ENCODE data around the gene PNN. TPM values are rescaled to one million over a fixed set of nuclear protein-coding genes. Genes with fewer than 3 reads are reported as not detected.
A peak's percentile ranks its signal among the peaks of the same experiment; 100 is the strongest.
"Not testable (repeated sequence)": the region's sequence is repeated elsewhere in the genome, so short reads cannot be mapped to it uniquely, and the experiment has no call there.

PNN gene
- total RNA-seq, 1 donor from 2014 or later: 78.1 TPM

DNA sequence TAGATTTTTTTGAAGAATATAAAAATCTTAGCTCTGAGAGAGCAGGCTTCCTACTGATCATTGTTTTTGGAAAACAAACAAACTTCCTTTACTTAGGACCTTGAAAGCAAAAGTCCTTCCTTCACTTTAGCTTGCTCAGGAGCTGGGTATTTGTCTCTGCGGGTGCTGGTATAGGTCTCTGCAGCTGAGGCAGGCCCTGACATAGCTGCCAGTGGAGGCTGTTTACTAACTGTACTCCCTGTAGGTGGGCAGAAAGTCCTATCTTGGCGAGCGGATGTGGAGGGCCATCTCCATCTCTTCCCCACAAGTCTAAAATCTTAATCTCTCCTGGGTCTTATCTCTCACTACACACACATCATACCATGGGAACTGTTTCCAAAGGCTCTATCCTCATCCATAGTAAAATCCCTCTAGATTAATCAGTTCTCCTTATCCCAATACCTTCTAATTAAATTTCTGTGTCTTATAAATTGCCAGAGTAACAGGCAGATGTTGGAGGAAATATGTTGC is 54.6 kb downstream of the PNN start:
- H3K4me3 ChIP-seq (ENCODE audit: insufficient read depth, low read depth, low read length): no peak overlapping the region
- H2AFZ ChIP-seq (ENCODE audit: low read depth, low read length): peak overlapping the region; percentile 21
- Mint-ChIP-seq H3K27me3 (ENCODE audit: low read depth, unreplicated experiment) (no peaks in the 10 kb centered on the region), H3K4me3 (ENCODE audit: unreplicated experiment) (no peak overlapping the region), H3K4me1 (ENCODE audit: low read depth, unreplicated experiment) (peaks cover 11% of the 10 kb centered on the region), H3K27ac (ENCODE audit: unreplicated experiment) (peak overlapping the region; percentile 42), H3K9me3 (ENCODE audit: unreplicated experiment) (no peaks in the 10 kb centered on the region), H3K36me3 (ENCODE audit: low read depth, unreplicated experiment) (no peaks in the 10 kb centered on the region)
- FAIRE-seq (peak; percentile 5), DNase-seq (ENCODE audit: low read depth) (no peak)
- H4K20me1 ChIP-seq (ENCODE audit: insufficient read depth, low read length): no peaks in the 10 kb centered on the region
- H3K4me1 ChIP-seq (ENCODE audit: insufficient read depth, low read length): peaks cover 17% of the 10 kb centered on the region
- TF ChIP-seq EZH2 (IDR thresholded peaks at IDR 0.05; ENCODE audit: insufficient read depth, low read length): no peak
- no peaks in the 10 kb centered on the region for H3K79me2 ChIP-seq (ENCODE audit: insufficient read depth, low read length)
- peak overlapping the region; percentile 40 for H3K9ac ChIP-seq (ENCODE audit: low read length)
- no peaks in the 10 kb centered on the region for H3K36me3 ChIP-seq (ENCODE audit: insufficient read depth, low read length)
- H3K4me2 ChIP-seq (ENCODE audit: low read length): peak overlapping the region; percentile 26
- no peaks in the 10 kb centered on the region for H3K27me3 ChIP-seq (ENCODE audit: insufficient read depth, low read length)
- peak overlapping the region; percentile 73 for H3K27ac ChIP-seq (ENCODE audit: low read depth, low read length)
- no peaks in the 10 kb centered on the region for H3K9me3 ChIP-seq (ENCODE audit: insufficient read depth, low read depth, low read length)

DNA sequence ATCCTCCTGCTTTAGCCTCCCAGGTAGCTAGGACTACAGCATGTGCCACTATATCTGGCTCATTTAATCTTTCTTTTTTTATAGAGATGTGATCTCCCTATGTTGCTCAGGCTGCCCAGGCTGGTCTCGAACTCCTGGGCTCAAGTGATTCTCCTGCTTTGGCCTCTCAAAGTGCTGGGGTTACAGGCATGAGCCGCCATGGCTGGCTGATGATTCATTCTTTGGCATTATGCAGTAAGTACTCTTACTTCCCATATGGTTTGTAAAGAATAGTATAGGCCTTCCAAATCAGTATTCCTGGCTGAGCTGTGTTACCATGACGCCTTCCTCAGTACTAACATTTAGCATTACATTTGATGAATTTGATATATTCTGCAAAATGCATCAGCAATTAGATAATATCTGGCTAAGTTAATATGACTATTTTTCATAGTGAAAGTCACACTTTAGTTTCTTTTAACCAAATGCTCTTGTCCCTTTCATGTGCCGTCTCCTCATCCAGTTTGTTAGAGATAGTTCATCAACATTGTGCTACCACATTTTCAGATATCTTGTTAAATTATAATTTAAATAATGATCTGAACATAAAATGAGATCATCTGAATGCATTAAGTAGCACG is 55.5 kb downstream of the PNN start:
- Histone ChIP-seq H3K27me3 (ENCODE audit: insufficient read depth, low read length) (no peaks in the 10 kb centered on the region), H3K9ac (ENCODE audit: low read length) (no peak overlapping the region), H3K4me2 (ENCODE audit: low read length) (no peak overlapping the region), H3K4me3 (ENCODE audit: insufficient read depth, low read depth, low read length) (no peak overlapping the region), H3K79me2 (ENCODE audit: insufficient read depth, low read length) (no peaks in the 10 kb centered on the region), H3K36me3 (ENCODE audit: insufficient read depth, low read length) (no peaks in the 10 kb centered on the region), H4K20me1 (ENCODE audit: insufficient read depth, low read length) (no peaks in the 10 kb centered on the region), H3K9me3 (ENCODE audit: insufficient read depth, low read depth, low read length) (no peaks in the 10 kb centered on the region), H3K4me1 (ENCODE audit: insufficient read depth, low read length) (peaks cover 17% of the 10 kb centered on the region), H2AFZ (ENCODE audit: low read depth, low read length) (no peak overlapping the region), H3K27ac (ENCODE audit: low read depth, low read length) (no peak overlapping the region)
- no peak for TF ChIP-seq EZH2 (IDR thresholded peaks at IDR 0.05; ENCODE audit: insufficient read depth, low read length)
- TF ChIP-seq, protein P1, sequence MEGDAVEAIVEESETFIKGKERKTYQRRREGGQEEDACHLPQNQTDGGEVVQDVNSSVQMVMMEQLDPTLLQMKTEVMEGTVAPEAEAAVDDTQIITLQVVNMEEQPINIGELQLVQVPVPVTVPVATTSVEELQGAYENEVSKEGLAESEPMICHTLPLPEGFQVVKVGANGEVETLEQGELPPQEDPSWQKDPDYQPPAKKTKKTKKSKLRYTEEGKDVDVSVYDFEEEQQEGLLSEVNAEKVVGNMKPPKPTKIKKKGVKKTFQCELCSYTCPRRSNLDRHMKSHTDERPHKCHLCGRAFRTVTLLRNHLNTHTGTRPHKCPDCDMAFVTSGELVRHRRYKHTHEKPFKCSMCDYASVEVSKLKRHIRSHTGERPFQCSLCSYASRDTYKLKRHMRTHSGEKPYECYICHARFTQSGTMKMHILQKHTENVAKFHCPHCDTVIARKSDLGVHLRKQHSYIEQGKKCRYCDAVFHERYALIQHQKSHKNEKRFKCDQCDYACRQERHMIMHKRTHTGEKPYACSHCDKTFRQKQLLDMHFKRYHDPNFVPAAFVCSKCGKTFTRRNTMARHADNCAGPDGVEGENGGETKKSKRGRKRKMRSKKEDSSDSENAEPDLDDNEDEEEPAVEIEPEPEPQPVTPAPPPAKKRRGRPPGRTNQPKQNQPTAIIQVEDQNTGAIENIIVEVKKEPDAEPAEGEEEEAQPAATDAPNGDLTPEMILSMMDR (IDR thresholded peaks at IDR 0.05; ENCODE audit: insufficient read depth, low read depth, low read length): no peak
- H3K27me3 Mint-ChIP-seq (ENCODE audit: low read depth, unreplicated experiment): no peaks in the 10 kb centered on the region
- H3K4me3 Mint-ChIP-seq (ENCODE audit: unreplicated experiment): no peak overlapping the region
- DNase-seq (ENCODE audit: low read depth): no peak
- H3K4me1 Mint-ChIP-seq (ENCODE audit: low read depth, unreplicated experiment): peaks cover 11% of the 10 kb centered on the region
- H3K27ac Mint-ChIP-seq (ENCODE audit: unreplicated experiment): no peak overlapping the region
- no peaks in the 10 kb centered on the region for H3K9me3 Mint-ChIP-seq (ENCODE audit: unreplicated experiment)
- H3K36me3 Mint-ChIP-seq (ENCODE audit: low read depth, unreplicated experiment): no peaks in the 10 kb centered on the region
- FAIRE-seq: no peak

DNA sequence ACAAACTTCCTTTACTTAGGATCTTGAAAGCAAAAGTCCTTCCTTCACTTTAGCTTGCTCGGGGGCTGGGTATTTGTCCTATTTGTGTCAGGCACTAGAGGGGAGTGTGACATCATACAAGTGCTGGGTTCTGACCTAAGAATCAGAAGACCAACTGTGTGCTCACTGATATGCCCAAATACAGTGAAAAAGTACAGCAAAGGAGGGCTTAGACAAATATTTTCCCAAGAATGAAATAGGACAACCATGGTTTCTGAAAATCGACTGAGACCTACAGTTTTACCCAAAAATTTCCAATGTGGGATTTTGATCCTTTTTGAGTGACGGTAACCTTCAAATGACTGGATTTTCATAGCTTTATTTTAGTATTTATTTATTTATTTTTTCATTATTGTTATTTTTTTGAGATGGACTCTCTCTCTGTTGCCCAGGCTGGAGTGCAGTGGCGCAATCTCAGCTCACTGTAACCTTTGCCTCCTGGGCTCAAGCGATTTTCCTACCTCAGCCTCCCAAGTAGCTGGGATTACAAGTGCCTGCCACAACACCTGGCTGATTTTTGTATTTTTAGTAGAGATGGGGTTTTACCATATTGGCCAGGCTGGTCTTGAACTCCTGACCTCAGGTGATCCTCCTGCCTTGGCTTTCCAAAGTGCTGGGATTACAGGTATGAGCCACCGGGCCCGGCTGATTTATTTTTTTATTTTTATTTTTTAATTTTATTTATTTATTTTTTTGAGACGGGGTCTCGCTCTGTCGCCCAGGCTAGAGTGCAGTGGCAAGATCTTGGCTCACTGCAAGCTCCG is 56.9 kb downstream of the PNN start:
- H2AFZ ChIP-seq (ENCODE audit: low read depth, low read length); H3K9ac ChIP-seq (ENCODE audit: low read length); H3K36me3 ChIP-seq (ENCODE audit: insufficient read depth, low read length); H3K79me2 ChIP-seq (ENCODE audit: insufficient read depth, low read length); H3K27ac ChIP-seq (ENCODE audit: low read depth, low read length); H4K20me1 ChIP-seq (ENCODE audit: insufficient read depth, low read length); FAIRE-seq; H3K27me3 Mint-ChIP-seq (ENCODE audit: low read depth, unreplicated experiment); H3K9me3 ChIP-seq (ENCODE audit: insufficient read depth, low read depth, low read length); H3K4me3 Mint-ChIP-seq (ENCODE audit: unreplicated experiment); H3K4me3 ChIP-seq (ENCODE audit: insufficient read depth, low read depth, low read length); H3K27ac Mint-ChIP-seq (ENCODE audit: unreplicated experiment); H3K27me3 ChIP-seq (ENCODE audit: insufficient read depth, low read length); H3K36me3 Mint-ChIP-seq (ENCODE audit: low read depth, unreplicated experiment); H3K9me3 Mint-ChIP-seq (ENCODE audit: unreplicated experiment); H3K4me2 ChIP-seq (ENCODE audit: low read length): not testable (repeated sequence)
- peaks cover 17% of the 10 kb centered on the region for H3K4me1 ChIP-seq (ENCODE audit: insufficient read depth, low read length)
- peaks cover 11% of the 10 kb centered on the region for H3K4me1 Mint-ChIP-seq (ENCODE audit: low read depth, unreplicated experiment)
- peak; percentile 32 for DNase-seq (ENCODE audit: low read depth)

Other genes starting within 250 kb of the PNN start
- 229 and 235 TPM in 2 replicates for gene SEC23A, start 72.0 kb upstream of the PNN start, total RNA-seq
- 12.4 and 16.5 TPM in 2 replicates for gene GEMIN2, start 60.9 kb upstream of the PNN start, total RNA-seq
- 28.9 and 35.2 TPM in 2 replicates for gene TRAPPC6B, start 4.9 kb upstream of the PNN start, total RNA-seq
- 18.2 and 20.7 TPM in 2 replicates for gene MIA2, start 58.7 kb downstream of the PNN start, total RNA-seq

All from astrocyte (in vitro differentiated cells and primary cell).